Smooth muscle cell (in vitro differentiated cells): ENCODE data around the gene RSPH9. TPM values are rescaled to one million over a fixed set of nuclear protein-coding genes. Genes with fewer than 3 reads are reported as not detected.

Experiments
- DNase-seq: peaks from one replicate; lab custom pipeline; 2025; ENCODE audit not compliant: unreplicated experiment; lab: John Stamatoyannopoulos, UW
- H2AFZ ChIP-seq: fragments of 200-600 bp; sonication (generic); 2 replicates; pipeline ENCODE4 v1.6.0; 2016; ENCODE audit warnings: antibody characterized with exemption, low read depth, mild to moderate bottlenecking
- H3F3A ChIP-seq: fragments of 200-600 bp; sonication (generic); 2 replicates; pipeline ENCODE4 v1.6.0; 2017; ENCODE audit warnings: antibody characterized with exemption, low read depth
- H3K27ac ChIP-seq: fragments of 200-600 bp; sonication (generic); 2 replicates; pipeline ENCODE4 v1.5.1; 2016; ENCODE audit warnings: low read depth, mild to moderate bottlenecking
- H3K27me3 ChIP-seq: fragments of 200-600 bp; sonication (generic); 2 replicates; pipeline ENCODE4 v1.6.1; 2016; ENCODE audit warnings: low read depth, mild to moderate bottlenecking
- H3K36me3 ChIP-seq: fragments of 200-600 bp; sonication (generic); 2 replicates; pipeline ENCODE4 v1.5.1; 2016; ENCODE audit warnings: low read depth
- H3K4me1 ChIP-seq: fragments of 200-600 bp; sonication (generic); 2 replicates; pipeline ENCODE4 v1.5.1; 2016; ENCODE audit warnings: low read depth
- H3K4me2 ChIP-seq: fragments of 200-600 bp; sonication (generic); 2 replicates; pipeline ENCODE4 v1.6.0; 2016; ENCODE audit warnings: mild to moderate bottlenecking
- H3K4me3 ChIP-seq: fragments of 200-600 bp; sonication (generic); 2 replicates; pipeline ENCODE4 v1.5.1; 2016; ENCODE audit warnings: mild to moderate bottlenecking
- H3K79me2 ChIP-seq: fragments of 200-600 bp; sonication (generic); 2 replicates; pipeline ENCODE4 v1.6.0; 2016; ENCODE audit warnings: low read depth, mild to moderate bottlenecking
- H3K9ac ChIP-seq: fragments of 200-600 bp; sonication (generic); 2 replicates; pipeline ENCODE4 v1.6.0; 2016; ENCODE audit warnings: low read depth
- H3K9me3 ChIP-seq: fragments of 200-600 bp; sonication (generic); replicated peaks from 2 replicates; pipeline ENCODE4 v1.5.1; 2016; ENCODE audit warnings: low read depth
- H4K20me1 ChIP-seq: fragments of 200-600 bp; sonication (generic); 2 replicates; pipeline ENCODE4 v1.6.0; 2016; ENCODE audit warnings: low read depth
- CTCF ChIP-seq: fragments of 200-600 bp; sonication (generic); IDR thresholded peaks from 2 replicates; pipeline ENCODE4 v1.5.1; 2017; ENCODE audit warnings: borderline replicate concordance, mild to moderate bottlenecking, antibody characterized with exemption; ENCODE audit not compliant: insufficient read depth, poor library complexity, severe bottlenecking
- WGBS: methylation state at CpG from one replicate; pipeline ENCODE4 v1.1.7; 2016; ENCODE audit warnings: low lambda C conversion rate; 5-methylcytosine and 5-hydroxymethylcytosine counted together
- polyA plus RNA-seq: library from polyadenylated mRNA; unstranded; fragments of >200 nt; fragmentation: Nextera tagmentation; extraction: Ambion mirVana; gene quantifications from 2 replicates; pipeline ENCODE4 v1.2.1, GENCODE V29; 2016
- total RNA-seq: library from RNA; depleted of rRNA; stranded (reverse); fragments of >200 nt; gene quantifications from 2 replicates; pipeline ENCODE4 v1.2.3, GENCODE V29; 2014

The RSPH9 gene
- total and polyA plus RNA-seq, 2 experiments from 2014 or later = 1.9 to 2.5 TPM

- WGBS = 99% methylated on average over 9 of the region's 9 CpGs
- Histone ChIP-seq H3K27ac (no peak overlapping the region), H3F3A (peaks cover 15% of the 10 kb centered on the region), H3K27me3 (no peaks in the 10 kb centered on the region), H3K9me3 (no peaks in the 10 kb centered on the region), H4K20me1 (no peaks in the 10 kb centered on the region), H3K4me3 (no peak overlapping the region), H3K4me1 (no peaks in the 10 kb centered on the region), H3K79me2 (no peaks in the 10 kb centered on the region), H2AFZ (no peak overlapping the region), H3K36me3 (peaks cover 16% of the 10 kb centered on the region), H3K4me2 (no peak overlapping the region), H3K9ac (no peak overlapping the region)
- no peak for DNase-seq
- TF ChIP-seq CTCF = no peak
These were observed 27.9 kb upstream of the RSPH9 start for GRCh38 chr6:43616725-43617472.

GRCh38 chr6:43621078-43621835, 23.6 kb upstream of the RSPH9 start:
- Histone ChIP-seq H3K4me3 (no peak overlapping the region), H3K9ac (no peak overlapping the region), H4K20me1 (no peaks in the 10 kb centered on the region), H3K36me3 (peaks cover 4% of the 10 kb centered on the region), H3K4me1 (no peaks in the 10 kb centered on the region), H3F3A (peaks cover 15% of the 10 kb centered on the region), H2AFZ (no peak overlapping the region), H3K27ac (no peak overlapping the region), H3K27me3 (no peaks in the 10 kb centered on the region), H3K9me3 (no peaks in the 10 kb centered on the region), H3K79me2 (peaks cover 2% of the 10 kb centered on the region), H3K4me2 (no peak overlapping the region)
- DNase-seq = no peak
- TF ChIP-seq CTCF = no peak
- 98% methylated on average over 12 of the region's 12 CpGs for WGBS

GRCh38 chr6:43621836-43622180, 23.0 kb upstream of the RSPH9 start:
- Histone ChIP-seq H3K4me2 (no peak overlapping the region), H3K9ac (no peak overlapping the region), H3K4me3 (no peak overlapping the region), H3K36me3 (peaks cover 4% of the 10 kb centered on the region), H3F3A (peaks cover 15% of the 10 kb centered on the region), H3K79me2 (peaks cover 7% of the 10 kb centered on the region), H2AFZ (no peak overlapping the region), H3K4me1 (no peaks in the 10 kb centered on the region), H3K27ac (no peak overlapping the region), H3K9me3 (no peaks in the 10 kb centered on the region), H3K27me3 (no peaks in the 10 kb centered on the region), H4K20me1 (no peaks in the 10 kb centered on the region)
- TF ChIP-seq CTCF = no peak
- DNase-seq = no peak
- over 99% methylated on average over 10 of the region's 10 CpGs for WGBS

GRCh38 chr6:43622541-43622940, 22.3 kb upstream of the RSPH9 start:
- H3K27me3 ChIP-seq = no peaks in the 10 kb centered on the region
- peaks cover 12% of the 10 kb centered on the region for H3K79me2 ChIP-seq
- H3K4me1 ChIP-seq = peaks cover 3% of the 10 kb centered on the region
- H3K36me3 ChIP-seq = peaks cover 4% of the 10 kb centered on the region
- peaks cover 15% of the 10 kb centered on the region for H3F3A ChIP-seq
- H3K27ac ChIP-seq = no peak overlapping the region
- DNase-seq = no peak
- no peaks in the 10 kb centered on the region for H3K9me3 ChIP-seq
- TF ChIP-seq CTCF = no peak
- no peak overlapping the region for H3K4me2 ChIP-seq
- H2AFZ ChIP-seq = no peak overlapping the region
- H4K20me1 ChIP-seq = no peaks in the 10 kb centered on the region
- H3K4me3 ChIP-seq = no peak overlapping the region
- 96% methylated on average over 10 of the region's 10 CpGs for WGBS
- no peak overlapping the region for H3K9ac ChIP-seq
